Psoas muscle (tissue), 8 donors: Measurements from ENCODE around the gene CNPY4. TPM values are rescaled to one million over a fixed set of nuclear protein-coding genes. Genes with fewer than 3 reads are reported as not detected.
A peak's percentile ranks its signal among the peaks of the same experiment; 100 is the strongest.

Experiments used
- ATAC-seq, 4 donors: fragments of 200-7000 bp; cut with Tn5 transposase; one replicate each; pipeline ENCODE4 v1.9.1; 2020; ENCODE audit warnings: moderate library complexity in 3 of 4, mild to moderate bottlenecking in 2 of 4
- DNase-seq, 2 donors: peaks; one replicate each; pipeline ENCODE4 v3.0.0-alpha.2; 2020
- H3K27ac ChIP-seq: fragments of 200-600 bp; one replicate; pipeline ENCODE4 v1.8.0; 2022
- H3K27me3 ChIP-seq, 3 donors: fragments of 200-600 bp in 1 of 3; one replicate each; pipeline versions ENCODE4 v1.6.1 to v1.8.0; 2013 to 2022; ENCODE audit warnings: low read length in 2 of 3, mild to moderate bottlenecking in 2 of 3, moderate library complexity in 1 of 3; ENCODE audit not compliant: insufficient read depth in 3 of 3
- H3K36me3 ChIP-seq, 2 donors: fragments of 200-600 bp in 1 of 2; one replicate each; pipeline versions ENCODE4 v1.6.1 to v1.8.0; 2013 to 2022; ENCODE audit warnings: low read depth in 1 of 2, mild to moderate bottlenecking in 1 of 2, moderate library complexity in 1 of 2; ENCODE audit not compliant: insufficient read depth in 1 of 2
- H3K4me1 ChIP-seq: fragments of 200-600 bp; one replicate; pipeline ENCODE4 v1.8.0; 2022
- H3K4me3 ChIP-seq: fragments of 200-600 bp; one replicate; pipeline ENCODE4 v1.8.0; 2022; ENCODE audit warnings: mild to moderate bottlenecking
- H3K9me3 ChIP-seq: fragments of 200-600 bp; one replicate; pipeline ENCODE4 v1.8.0; 2022
- WGBS, 3 donors: extraction: QIAGEN DNeasy Blood & Tissue Kit; methylation state at CpG; one replicate each; pipeline versions ENCODE4 v1.1.6 to v1.1.7; 2013; 5-methylcytosine and 5-hydroxymethylcytosine counted together
- intact Hi-C, 2 donors: fragments of 100-400 bp; cut with DNase I; formaldehyde crosslinking; loops; one replicate each; pipeline versions ENCODE4 v1.11.0 to v1.14.2; 2022
- long read RNA-seq, 2 donors: library from polyadenylated mRNA; unstranded; transcript quantifications; one replicate each; pipeline ENCODE4 v2.0.0, GENCODE V29; 2021
- polyA plus RNA-seq, 3 donors: library from polyadenylated mRNA; stranded (reverse); fragments of 200-250 nt; gene quantifications; one replicate each; pipeline ENCODE4 v1.2.3, GENCODE V29; 2013
- total RNA-seq, 4 donors: library from RNA; stranded (reverse); fragmentation: NEBNext Ultra II Directional in 2 of 4; extraction: Animal tissue kit (Norgen Biotek cat#: 25700) in 2 of 4; gene quantifications; one replicate each; pipeline versions ENCODE4 v1.2.1 to v1.2.4, GENCODE V29; 2021 to 2023
- TF ChIP-seq, protein P1 (sequence below): fragments of 200-600 bp; IDR thresholded peaks from one replicate; pipeline ENCODE4 v1.8.0; 2022; ENCODE audit warnings: antibody characterized with exemption
- donor health status: healthy with polysubstance abuse.
- donor health status: DM: no; HTN: no; CAD: no; lungs with moderate emphysema.
- donor health status: Bipolar disorder and iron deficiency.
- donor health status: healthy.
- donor health status: DM: yes; HTN: yes; CAD: no.
- donor health status: DM: no; HTN: no; CAD: no.
- donor health status: DM: no; HTN: no; CAD: no.
- donor health status: DM: yes; HTN: yes; CAD: no.

The CNPY4 gene, protein sequence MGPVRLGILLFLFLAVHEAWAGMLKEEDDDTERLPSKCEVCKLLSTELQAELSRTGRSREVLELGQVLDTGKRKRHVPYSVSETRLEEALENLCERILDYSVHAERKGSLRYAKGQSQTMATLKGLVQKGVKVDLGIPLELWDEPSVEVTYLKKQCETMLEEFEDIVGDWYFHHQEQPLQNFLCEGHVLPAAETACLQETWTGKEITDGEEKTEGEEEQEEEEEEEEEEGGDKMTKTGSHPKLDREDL
- total RNA-seq (1 to 10 TPM; 2.2 to 3.9 (median 2.5) TPM), polyA plus RNA-seq (1 to 10 TPM; 2.9 to 7.0 (median 4.4) TPM)
- long read RNA-seq, donor 1, result 0 reads
- long read RNA-seq, donor 2, partial matches to known transcripts, result 0 of 1 reads
- long read RNA-seq, donor 2, other reads (novel, unspliced or antisense), result 0 of 1 reads

GRCh38 chr7:100119072-100119969 lies at the start of gene CNPY4, which contains the start of gene TAF6:
Gene CNPY4 (plus strand): TSS chr7:100119634. CDS start chr7:100119745, 111 bp downstream.
Gene TAF6 (minus strand): TSS chr7:100119358. CDS start chr7:100114209, 5,149 bp downstream.
- no peaks in the 10 kb centered on the region for H3K27me3 ChIP-seq
- intact Hi-C loops, result loop anchor here in 1 of 2 donors (1.0 kb wide), 1 partner anchor 18 kb away; the partner anchor contains the start of genes AP4M1 and MCM7
- peaks cover 0 to 5% of the 10 kb centered on the region in 2 donors for H3K36me3 ChIP-seq
- H3K27ac ChIP-seq, result peak within 1 kb of the TSS; percentile 91
- no peaks in the 10 kb centered on the region for H3K9me3 ChIP-seq
- 0% methylated on average over 49 of the region's 49 CpGs for WGBS, 3 donors
- H3K4me3 ChIP-seq, result peak within 1 kb of the TSS; percentile 84
- peaks cover 16% of the 10 kb centered on the region for H3K4me1 ChIP-seq
- peak; percentile 93 to 98 (median 95) for ATAC-seq
- TF ChIP-seq, protein P1, sequence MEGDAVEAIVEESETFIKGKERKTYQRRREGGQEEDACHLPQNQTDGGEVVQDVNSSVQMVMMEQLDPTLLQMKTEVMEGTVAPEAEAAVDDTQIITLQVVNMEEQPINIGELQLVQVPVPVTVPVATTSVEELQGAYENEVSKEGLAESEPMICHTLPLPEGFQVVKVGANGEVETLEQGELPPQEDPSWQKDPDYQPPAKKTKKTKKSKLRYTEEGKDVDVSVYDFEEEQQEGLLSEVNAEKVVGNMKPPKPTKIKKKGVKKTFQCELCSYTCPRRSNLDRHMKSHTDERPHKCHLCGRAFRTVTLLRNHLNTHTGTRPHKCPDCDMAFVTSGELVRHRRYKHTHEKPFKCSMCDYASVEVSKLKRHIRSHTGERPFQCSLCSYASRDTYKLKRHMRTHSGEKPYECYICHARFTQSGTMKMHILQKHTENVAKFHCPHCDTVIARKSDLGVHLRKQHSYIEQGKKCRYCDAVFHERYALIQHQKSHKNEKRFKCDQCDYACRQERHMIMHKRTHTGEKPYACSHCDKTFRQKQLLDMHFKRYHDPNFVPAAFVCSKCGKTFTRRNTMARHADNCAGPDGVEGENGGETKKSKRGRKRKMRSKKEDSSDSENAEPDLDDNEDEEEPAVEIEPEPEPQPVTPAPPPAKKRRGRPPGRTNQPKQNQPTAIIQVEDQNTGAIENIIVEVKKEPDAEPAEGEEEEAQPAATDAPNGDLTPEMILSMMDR, result peak; percentile 10
- DNase-seq, result peak; percentile 95 to 99

- TF ChIP-seq, protein P1, result no peak
- intact Hi-C loops, result no loop called here
- ATAC-seq, result no peak
Observed at GRCh38 chr7:100069991-100070390, 49.4 kb upstream of the CNPY4 start.

GRCh38 chr7:100071018-100071723 lies 48.3 kb upstream of the CNPY4 start:
- TF ChIP-seq, protein P1, result no peak
- Histone ChIP-seq H3K4me1 (no peaks in the 10 kb centered on the region), H3K27me3 (no peaks in the 10 kb centered on the region), H3K36me3 (peaks cover 32 to 93% of the 10 kb centered on the region in 2 donors), H3K27ac (no peak overlapping the region), H3K9me3 (peaks cover 25% of the 10 kb centered on the region), H3K4me3 (no peak overlapping the region)
- intact Hi-C loops, result no loop called here
- 98 to 99% (median 98%) methylated on average over 11 of the region's 11 CpGs for WGBS, 3 donors
- DNase-seq (no peak), ATAC-seq (no peak)

More at GRCh38 chr7:100069991-100070390, 49.4 kb upstream of the CNPY4 start:
- DNase-seq, result no peak
- Histone ChIP-seq H3K4me3 (no peak overlapping the region), H3K36me3 (peaks cover 32 to 90% of the 10 kb centered on the region in 2 donors), H3K27me3 (no peaks in the 10 kb centered on the region), H3K9me3 (peaks cover 25% of the 10 kb centered on the region), H3K27ac (no peak overlapping the region), H3K4me1 (no peaks in the 10 kb centered on the region)
- WGBS, 3 donors, result 95 to 97% (median 97%) methylated on average over 5 of the region's 5 CpGs

DNA sequence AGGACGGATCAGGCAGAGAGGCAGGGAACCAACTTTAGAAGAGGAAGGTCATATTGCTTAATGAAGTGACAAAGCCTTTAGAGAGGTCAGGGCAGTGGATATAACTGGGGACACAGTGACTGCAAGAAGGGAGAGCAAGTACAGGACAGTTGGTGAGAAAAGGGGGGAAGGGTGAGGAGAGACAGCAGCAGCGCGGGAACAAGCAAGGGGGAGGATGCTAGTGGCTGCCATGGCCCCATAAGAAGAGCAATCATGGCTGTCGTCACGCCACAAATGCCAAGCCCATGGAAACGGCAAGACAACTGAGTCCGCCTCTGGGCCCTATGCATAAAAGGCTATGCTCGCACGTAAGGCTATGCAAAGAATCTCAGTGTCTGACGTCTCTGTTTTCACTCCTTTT lies 47.0 kb upstream of the CNPY4 start:
- DNase-seq, result no peak
- Histone ChIP-seq H3K4me1 (no peaks in the 10 kb centered on the region), H3K36me3 (peaks cover 32 to 95% of the 10 kb centered on the region in 2 donors), H3K9me3 (peaks cover 25% of the 10 kb centered on the region), H3K27ac (no peak overlapping the region), H3K27me3 (no peaks in the 10 kb centered on the region), H3K4me3 (no peak overlapping the region)
- intact Hi-C loops, result no loop called here
- 97 to 98% (median 98%) methylated on average over 10 of the region's 10 CpGs for WGBS, 3 donors
- no peak for ATAC-seq
- TF ChIP-seq, protein P1, result no peak
